Liver (tissue), 9 donors: ENCODE measurements around the gene PNKD. TPM values are rescaled to one million over a fixed set of nuclear protein-coding genes. Genes with fewer than 3 reads are reported as not detected.

ENCODE experiments used
- DNase-seq: peaks from one replicate; pipeline ENCODE4 v3.0.0-alpha.2; 2017; ENCODE audit warnings: low spot score
- H3K27ac ChIP-seq, 2 donors: one replicate each; pipeline ENCODE4 v1.7.0; 2013; ENCODE audit warnings: inconsistent platforms in 2 of 2, low read length in 2 of 2, control low read depth in 1 of 2, low read depth in 1 of 2, mild to moderate bottlenecking in 1 of 2
- H3K27me3 ChIP-seq, 4 donors: one replicate each; pipeline versions ENCODE4 v1.6.1 to v1.7.0; 2013; ENCODE audit warnings: low read length in 3 of 4, inconsistent platforms in 1 of 4, mild to moderate bottlenecking in 1 of 4, moderate library complexity in 1 of 4; ENCODE audit not compliant: control insufficient read depth in 4 of 4, insufficient read depth in 4 of 4
- H3K36me3 ChIP-seq, 4 donors: one replicate each; pipeline versions ENCODE4 v1.6.1 to v1.7.0; 2013; ENCODE audit warnings: low read length in 3 of 4, mild to moderate bottlenecking in 3 of 4, low read depth in 1 of 4, moderate library complexity in 1 of 4; ENCODE audit not compliant: control insufficient read depth in 4 of 4, insufficient read depth in 3 of 4
- H3K4me1 ChIP-seq, 4 donors: one replicate each; pipeline versions ENCODE4 v1.6.1 to v1.7.0; 2013; ENCODE audit warnings: low read length in 3 of 4, mild to moderate bottlenecking in 3 of 4, moderate library complexity in 1 of 4; ENCODE audit not compliant: control insufficient read depth in 4 of 4, insufficient read depth in 4 of 4
- H3K4me3 ChIP-seq, 3 donors: one replicate each; pipeline versions ENCODE4 v1.6.1 to v1.7.0; 2013; ENCODE audit warnings: low read length in 3 of 3, control low read depth in 1 of 3, low read depth in 1 of 3, mild to moderate bottlenecking in 1 of 3
- H3K9ac ChIP-seq, 2 donors: one replicate each; pipeline ENCODE4 v1.7.0; 2013; ENCODE audit warnings: low read length in 2 of 2, mild to moderate bottlenecking in 2 of 2, moderate library complexity in 2 of 2, control low read depth in 1 of 2, low read depth in 1 of 2
- H3K9me3 ChIP-seq, 4 donors: one replicate each; pipeline versions ENCODE4 v1.6.1 to v1.7.0; 2013; ENCODE audit warnings: low read length in 3 of 4; ENCODE audit not compliant: control insufficient read depth in 4 of 4
- CTCF ChIP-seq: fragments of 150-350 bp; IDR thresholded peaks from 2 replicates; pipeline ENCODE4 v1.5.1; 2017; ENCODE audit warnings: improper control_type of control experiment, low read depth, low read length; ENCODE audit not compliant: missing input control
- EGR1 ChIP-seq, 2 donors: IDR thresholded peaks; 2 replicates each; pipeline ENCODE4 v1.6.1; 2016 to 2018; ENCODE audit warnings: antibody characterized with exemption in 2 of 2, low read depth in 2 of 2
- FOXA1 ChIP-seq: IDR thresholded peaks from 2 replicates; pipeline ENCODE4 v1.6.1; 2016; ENCODE audit warnings: antibody characterized with exemption
- FOXA2 ChIP-seq: IDR thresholded peaks from 2 replicates; pipeline ENCODE4 v1.6.1; 2016; ENCODE audit warnings: antibody characterized with exemption
- GABPA ChIP-seq, 2 donors: IDR thresholded peaks in 1 of 2; conservative IDR thresholded peaks in 1 of 2; 2 replicates each; pipeline ENCODE4 v1.6.1; 2016; ENCODE audit warnings: antibody characterized with exemption in 2 of 2, mild to moderate bottlenecking in 1 of 2, moderate library complexity in 1 of 2
- HNF4A ChIP-seq, 2 donors: conservative IDR thresholded peaks; 2 replicates each; pipeline ENCODE4 v1.6.1; 2016; ENCODE audit warnings: antibody characterized with exemption in 2 of 2, mild to moderate bottlenecking in 2 of 2
- HNF4G ChIP-seq: IDR thresholded peaks from 2 replicates; pipeline ENCODE4 v1.6.1; 2016; ENCODE audit warnings: antibody characterized with exemption
- JUND ChIP-seq, 2 donors: IDR thresholded peaks; 2 replicates each; pipeline ENCODE4 v1.6.1; 2016; ENCODE audit warnings: antibody characterized with exemption in 2 of 2
- NR2F2 ChIP-seq: IDR thresholded peaks from 2 replicates; pipeline ENCODE4 v1.6.1; 2016; ENCODE audit warnings: antibody characterized with exemption
- RAD21 ChIP-seq, 2 donors: IDR thresholded peaks; 2 replicates each; pipeline ENCODE4 v1.6.1; 2016; ENCODE audit warnings: antibody characterized with exemption in 2 of 2, mild to moderate bottlenecking in 2 of 2
- RXRA ChIP-seq, 2 donors: IDR thresholded peaks; 2 replicates each; pipeline ENCODE4 v1.6.1; 2017 to 2018; ENCODE audit warnings: antibody characterized with exemption in 2 of 2, mild to moderate bottlenecking in 1 of 2
- SP1 ChIP-seq: IDR thresholded peaks from 2 replicates; pipeline ENCODE4 v1.6.1; 2018; ENCODE audit warnings: antibody characterized with exemption, mild to moderate bottlenecking
- TAF1 ChIP-seq: conservative IDR thresholded peaks from 2 replicates; pipeline ENCODE4 v1.6.1; 2016; ENCODE audit warnings: antibody characterized with exemption, mild to moderate bottlenecking
- YY1 ChIP-seq: IDR thresholded peaks from 2 replicates; pipeline ENCODE4 v1.6.1; 2016; ENCODE audit warnings: antibody characterized with exemption, mild to moderate bottlenecking
- ZBTB33 ChIP-seq: IDR thresholded peaks from 2 replicates; pipeline ENCODE4 v1.6.1; 2016; ENCODE audit warnings: antibody characterized with exemption
- WGBS: extraction: QIAGEN DNeasy Blood & Tissue Kit; methylation state at CpG from one replicate; pipeline ENCODE4 v1.1.7; 2013; 5-methylcytosine and 5-hydroxymethylcytosine counted together
- polyA plus RNA-seq, 2 donors: library from polyadenylated mRNA; stranded (reverse) in 1 of 2; unstranded in 1 of 2; fragments of 200-250 nt in 1 of 2; fragments of >200 nt in 1 of 2; fragmentation: Nextera tagmentation in 1 of 2; extraction: Ambion mirVana in 1 of 2; gene quantifications; one replicate each; pipeline versions ENCODE4 v1.2.1 to v1.2.3, GENCODE V29; 2013 to 2015
- total RNA-seq, 2 donors: library from RNA; depleted of rRNA; stranded (reverse); fragments of >200 nt; gene quantifications; one replicate each; pipeline ENCODE4 v1.2.3, GENCODE V29; 2014
- TF ChIP-seq, protein P1 (sequence below): IDR thresholded peaks from 2 replicates; pipeline ENCODE4 v1.6.1; 2016; ENCODE audit warnings: antibody characterized with exemption
- TF ChIP-seq, protein P2 (sequence below): IDR thresholded peaks from 2 replicates; pipeline ENCODE4 v1.6.1; 2016; ENCODE audit warnings: antibody characterized with exemption, mild to moderate bottlenecking
- TF ChIP-seq, protein P3 (sequence below): IDR thresholded peaks from 2 replicates; pipeline ENCODE4 v1.6.1; 2016; ENCODE audit warnings: antibody characterized with exemption
- donor health status: healthy.
- donor health status: healthy.
- donor health status: healthy.
- donor health status: healthy.
- donor health status: healthy.

Gene PNKD
- total and polyA plus RNA-seq, 4 donors = 28.5 to 161 (median 94.9) TPM

DNA sequence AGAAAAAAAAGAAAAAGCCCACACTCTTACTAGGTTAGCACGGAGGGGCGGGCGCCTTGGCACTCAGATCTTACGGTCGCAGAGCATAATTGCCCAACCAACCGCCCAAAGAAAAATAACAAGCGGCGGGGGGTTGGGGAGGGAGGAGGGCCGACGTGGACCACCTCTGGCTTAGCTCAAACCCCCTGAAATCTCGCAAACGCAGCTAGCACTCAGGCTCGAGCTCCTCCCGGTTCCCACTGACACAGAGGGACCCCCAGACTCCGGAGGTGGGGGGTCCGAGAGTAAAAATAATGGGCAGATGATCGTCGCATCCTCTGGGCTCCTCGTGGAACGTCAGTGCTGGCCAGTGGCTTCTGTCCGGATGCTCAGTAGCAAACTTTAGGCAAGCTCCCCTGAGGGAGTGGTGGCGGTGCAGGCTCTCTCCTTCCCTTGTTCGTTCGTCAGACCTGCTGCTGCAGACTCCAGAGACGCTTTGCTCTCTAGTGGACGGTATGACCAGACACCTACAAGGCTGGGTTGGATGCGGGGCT is 98.4 kb downstream of the PNKD start:
- no peaks in the 10 kb centered on the region for H3K9me3 ChIP-seq
- no peak for DNase-seq
- H3K27ac ChIP-seq = peak overlapping the region; percentile 4 to 80
- WGBS = 48% methylated on average over 27 of the region's 27 CpGs
- H3K27me3 ChIP-seq = no peaks in the 10 kb centered on the region
- peaks cover 0 to 5% (median under 1%) of the 10 kb centered on the region in 4 donors for H3K4me1 ChIP-seq
- H3K36me3 ChIP-seq = no peaks in the 10 kb centered on the region
- H3K9ac ChIP-seq = no peak overlapping the region
- no peak for TF ChIP-seq SP1
- no peak for TF ChIP-seq GABPA (IDR thresholded peaks at IDR 0.05 in 1 of 2, conservative IDR thresholded peaks at IDR 0.05 in 1 of 2)
- no peak for TF ChIP-seq YY1
- TF ChIP-seq HNF4G = no peak
- no peak for TF ChIP-seq JUND (IDR thresholded peaks at IDR 0.05)
- TF ChIP-seq TAF1 = no peak
- no peak for TF ChIP-seq NR2F2
- TF ChIP-seq, protein P1, sequence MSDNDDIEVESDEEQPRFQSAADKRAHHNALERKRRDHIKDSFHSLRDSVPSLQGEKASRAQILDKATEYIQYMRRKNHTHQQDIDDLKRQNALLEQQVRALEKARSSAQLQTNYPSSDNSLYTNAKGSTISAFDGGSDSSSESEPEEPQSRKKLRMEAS = no peak
- TF ChIP-seq, protein P2, sequence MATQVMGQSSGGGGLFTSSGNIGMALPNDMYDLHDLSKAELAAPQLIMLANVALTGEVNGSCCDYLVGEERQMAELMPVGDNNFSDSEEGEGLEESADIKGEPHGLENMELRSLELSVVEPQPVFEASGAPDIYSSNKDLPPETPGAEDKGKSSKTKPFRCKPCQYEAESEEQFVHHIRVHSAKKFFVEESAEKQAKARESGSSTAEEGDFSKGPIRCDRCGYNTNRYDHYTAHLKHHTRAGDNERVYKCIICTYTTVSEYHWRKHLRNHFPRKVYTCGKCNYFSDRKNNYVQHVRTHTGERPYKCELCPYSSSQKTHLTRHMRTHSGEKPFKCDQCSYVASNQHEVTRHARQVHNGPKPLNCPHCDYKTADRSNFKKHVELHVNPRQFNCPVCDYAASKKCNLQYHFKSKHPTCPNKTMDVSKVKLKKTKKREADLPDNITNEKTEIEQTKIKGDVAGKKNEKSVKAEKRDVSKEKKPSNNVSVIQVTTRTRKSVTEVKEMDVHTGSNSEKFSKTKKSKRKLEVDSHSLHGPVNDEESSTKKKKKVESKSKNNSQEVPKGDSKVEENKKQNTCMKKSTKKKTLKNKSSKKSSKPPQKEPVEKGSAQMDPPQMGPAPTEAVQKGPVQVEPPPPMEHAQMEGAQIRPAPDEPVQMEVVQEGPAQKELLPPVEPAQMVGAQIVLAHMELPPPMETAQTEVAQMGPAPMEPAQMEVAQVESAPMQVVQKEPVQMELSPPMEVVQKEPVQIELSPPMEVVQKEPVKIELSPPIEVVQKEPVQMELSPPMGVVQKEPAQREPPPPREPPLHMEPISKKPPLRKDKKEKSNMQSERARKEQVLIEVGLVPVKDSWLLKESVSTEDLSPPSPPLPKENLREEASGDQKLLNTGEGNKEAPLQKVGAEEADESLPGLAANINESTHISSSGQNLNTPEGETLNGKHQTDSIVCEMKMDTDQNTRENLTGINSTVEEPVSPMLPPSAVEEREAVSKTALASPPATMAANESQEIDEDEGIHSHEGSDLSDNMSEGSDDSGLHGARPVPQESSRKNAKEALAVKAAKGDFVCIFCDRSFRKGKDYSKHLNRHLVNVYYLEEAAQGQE = no peak
- no peak for TF ChIP-seq RAD21 (IDR thresholded peaks at IDR 0.05)
- no peak for TF ChIP-seq FOXA2
- TF ChIP-seq, protein P3, sequence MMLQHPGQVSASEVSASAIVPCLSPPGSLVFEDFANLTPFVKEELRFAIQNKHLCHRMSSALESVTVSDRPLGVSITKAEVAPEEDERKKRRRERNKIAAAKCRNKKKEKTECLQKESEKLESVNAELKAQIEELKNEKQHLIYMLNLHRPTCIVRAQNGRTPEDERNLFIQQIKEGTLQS = no peak
- H3K4me3 ChIP-seq = no peak overlapping the region

- H3K9ac ChIP-seq = no peak overlapping the region
- H3K27ac ChIP-seq = peak overlapping the region in 1 of 2 donors; percentile 80
- H3K9me3 ChIP-seq = no peaks in the 10 kb centered on the region
- peaks cover 0 to 5% (median under 1%) of the 10 kb centered on the region in 4 donors for H3K4me1 ChIP-seq
- no peaks in the 10 kb centered on the region for H3K27me3 ChIP-seq
- no peaks in the 10 kb centered on the region for H3K36me3 ChIP-seq
- H3K4me3 ChIP-seq = no peak overlapping the region
- DNase-seq = no peak
- 51% methylated on average over 2 of the region's 2 CpGs for WGBS
- TF ChIP-seq, protein P3 = no peak
- TF ChIP-seq, protein P1 = no peak
- no peak for TF ChIP-seq YY1
- TF ChIP-seq FOXA1 = no peak
- TF ChIP-seq HNF4G = no peak
- no peak for TF ChIP-seq RXRA (IDR thresholded peaks at IDR 0.05)
- no peak for TF ChIP-seq NR2F2
- TF ChIP-seq FOXA2 = no peak
- TF ChIP-seq RAD21 (IDR thresholded peaks at IDR 0.05) = no peak
- TF ChIP-seq SP1 = no peak
- no peak for TF ChIP-seq TAF1
- no peak for TF ChIP-seq JUND (IDR thresholded peaks at IDR 0.05)
- TF ChIP-seq EGR1 (IDR thresholded peaks at IDR 0.05; ENCODE audit: low read depth in 2 of 2) = no peak
- TF ChIP-seq, protein P2 = no peak
- TF ChIP-seq CTCF = no peak
- TF ChIP-seq ZBTB33 = no peak
- TF ChIP-seq HNF4A (conservative IDR thresholded peaks at IDR 0.05) = no peak
- no peak for TF ChIP-seq GABPA (IDR thresholded peaks at IDR 0.05 in 1 of 2, conservative IDR thresholded peaks at IDR 0.05 in 1 of 2)
Measured at GRCh38 chr2:218369330-218369729, 99.0 kb downstream of the PNKD start.
